NCI-H1694 (cell line): Measurements from ENCODE around the gene GMPS.
A peak's percentile ranks its signal among the peaks of the same experiment; 100 is the strongest.
"Not testable (repeated sequence)": the region's sequence is repeated elsewhere in the genome, so short reads cannot be mapped to it uniquely, and the experiment has no call there.

Experiments used
- DNase-seq: peaks from one replicate; lab custom pipeline; 2025; lab: John Stamatoyannopoulos, UW

Gene GMPS

DNA sequence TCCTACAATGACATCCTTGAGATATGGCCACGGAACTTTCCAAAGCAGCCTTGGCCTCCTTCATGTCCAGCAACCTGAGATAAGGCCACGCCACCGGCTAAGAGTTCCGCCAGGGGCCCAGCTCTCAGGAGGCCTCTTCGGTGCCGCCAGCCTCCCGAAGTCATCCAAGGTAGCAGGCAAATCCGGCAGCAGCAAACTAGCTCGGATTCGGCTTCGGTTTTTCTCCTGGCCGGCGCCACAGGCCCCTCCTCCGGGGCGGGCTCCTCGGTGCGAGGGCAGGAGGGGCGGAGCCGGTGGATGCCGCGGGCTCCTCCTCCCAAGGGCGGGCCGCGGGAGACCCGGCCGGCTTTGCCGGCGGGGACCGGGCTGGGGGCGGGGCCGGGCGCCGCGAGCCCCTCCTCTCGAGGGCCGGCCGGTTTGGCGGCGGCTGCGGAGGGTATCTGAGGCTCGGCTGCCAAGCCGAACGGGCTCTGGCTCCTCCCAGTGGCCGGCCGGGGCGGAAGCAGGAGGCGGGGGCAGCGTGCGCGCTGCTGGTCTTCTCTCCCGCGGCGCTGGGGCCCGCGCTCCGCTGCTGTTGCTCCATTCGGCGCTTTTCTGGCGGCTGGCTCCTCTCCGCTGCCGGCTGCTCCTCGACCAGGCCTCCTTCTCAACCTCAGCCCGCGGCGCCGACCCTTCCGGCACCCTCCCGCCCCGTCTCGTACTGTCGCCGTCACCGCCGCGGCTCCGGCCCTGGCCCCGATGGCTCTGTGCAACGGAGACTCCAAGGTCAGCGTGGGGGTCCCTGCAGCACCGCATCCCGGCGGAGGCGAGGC lies at the start of gene GMPS:
TSS of gene GMPS (plus strand) at position 518 of the 812 bp plus-strand sequence. CDS start at position 739, 221 bp downstream.
- DNase-seq: peak; percentile 80

DNA sequence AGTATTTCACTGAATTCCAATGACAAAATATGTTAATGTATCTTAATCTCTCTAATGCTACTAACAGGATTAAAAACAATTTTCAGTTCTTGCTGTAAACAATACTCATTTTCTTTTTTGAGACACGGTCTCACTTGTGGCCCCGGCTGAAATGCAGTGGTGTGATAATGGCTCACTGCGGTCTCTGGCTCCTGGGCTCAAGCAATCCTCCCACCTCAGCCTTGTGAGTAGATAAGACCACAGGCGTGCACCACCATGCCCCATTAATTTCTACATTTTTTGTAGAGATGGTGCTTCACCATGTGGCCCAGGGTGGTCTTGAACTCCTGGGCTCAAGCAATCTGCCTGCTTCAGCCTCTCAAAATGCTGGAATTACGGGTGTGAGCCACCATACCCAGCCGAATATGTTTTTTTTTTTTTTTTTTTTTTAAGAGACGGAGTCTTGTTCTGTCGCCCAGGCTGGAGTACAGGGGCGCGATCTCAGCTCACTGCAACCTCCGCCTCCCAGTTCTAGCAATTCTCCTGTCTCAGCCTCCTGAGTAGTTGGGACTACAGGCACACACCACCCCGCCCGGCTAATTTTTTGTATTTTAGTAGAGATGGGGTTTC lies 41.9 kb upstream of the GMPS start:
- DNase-seq: not testable (repeated sequence)

DNA sequence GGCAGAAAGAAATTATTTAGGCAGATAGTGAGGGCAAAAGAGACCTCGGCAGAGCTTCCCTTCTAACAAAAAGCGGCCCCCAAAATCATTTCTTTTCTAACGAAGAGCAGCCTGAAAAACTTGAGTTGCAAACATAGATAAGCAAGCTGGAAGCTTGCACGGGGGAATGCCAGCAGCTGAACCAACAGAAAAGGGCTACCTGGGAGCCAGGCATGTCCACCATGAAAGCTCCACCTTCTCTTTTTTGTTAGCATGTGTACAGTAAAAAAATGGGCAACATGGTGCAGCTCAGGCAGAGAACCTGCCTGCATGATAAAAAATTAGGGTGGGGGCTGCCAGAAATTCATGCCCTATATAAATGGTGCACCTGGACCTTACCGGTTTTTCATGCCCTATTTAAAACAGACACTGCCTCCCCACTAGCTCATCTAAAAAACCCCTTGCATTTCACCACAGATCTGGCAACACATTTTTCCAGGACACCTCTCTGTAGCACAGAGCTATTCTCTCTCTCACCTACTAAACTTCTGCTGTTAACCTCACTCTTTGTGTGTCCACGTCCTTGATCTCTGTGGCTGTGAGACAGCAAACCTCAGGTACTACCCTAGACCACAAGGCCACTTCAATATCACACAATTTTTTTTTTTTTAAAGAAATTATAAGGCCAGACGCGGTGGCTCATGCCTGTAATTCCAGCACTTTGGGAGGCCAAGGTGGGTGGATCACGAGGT lies 34.9 kb upstream of the GMPS start:
- DNase-seq: no peak

DNA sequence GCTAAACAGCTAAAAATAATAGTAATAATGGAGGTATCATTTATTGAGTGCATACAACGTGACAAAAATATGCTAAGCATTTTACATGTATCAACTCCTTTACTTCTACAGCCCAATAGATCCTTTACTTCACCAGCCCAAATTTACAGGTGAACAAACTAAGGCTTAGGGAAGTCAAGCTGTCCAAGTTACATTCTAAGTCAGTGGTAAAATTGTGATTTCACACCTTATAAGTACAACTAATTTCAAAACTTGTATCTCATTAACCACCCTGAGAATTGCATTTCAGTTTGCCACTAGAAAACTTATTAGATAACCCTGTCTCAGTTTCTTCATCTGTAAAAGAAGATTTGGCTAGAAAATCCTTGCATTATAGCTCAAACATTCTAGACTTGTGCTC lies 26.9 kb upstream of the GMPS start:
- DNase-seq: no peak

DNA sequence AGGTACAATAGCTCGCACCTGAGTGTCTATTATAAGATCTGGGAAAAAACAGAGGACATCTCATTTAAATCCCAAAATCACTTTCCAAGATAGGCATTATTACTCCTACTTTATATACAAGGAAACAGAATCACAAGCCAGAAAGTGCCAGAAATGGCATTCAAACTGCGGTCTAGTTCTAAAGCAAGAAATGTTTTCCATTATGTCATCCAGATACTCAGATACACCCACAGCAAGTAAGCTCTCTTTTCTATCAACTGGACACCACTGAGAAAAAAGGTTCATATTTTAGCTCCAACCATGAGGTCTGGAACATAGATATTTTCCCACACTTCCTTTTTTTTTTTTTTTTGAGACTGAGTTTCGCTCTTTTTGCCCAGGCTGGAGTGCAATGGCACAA lies 24.3 kb upstream of the GMPS start:
- no peak for DNase-seq

DNA sequence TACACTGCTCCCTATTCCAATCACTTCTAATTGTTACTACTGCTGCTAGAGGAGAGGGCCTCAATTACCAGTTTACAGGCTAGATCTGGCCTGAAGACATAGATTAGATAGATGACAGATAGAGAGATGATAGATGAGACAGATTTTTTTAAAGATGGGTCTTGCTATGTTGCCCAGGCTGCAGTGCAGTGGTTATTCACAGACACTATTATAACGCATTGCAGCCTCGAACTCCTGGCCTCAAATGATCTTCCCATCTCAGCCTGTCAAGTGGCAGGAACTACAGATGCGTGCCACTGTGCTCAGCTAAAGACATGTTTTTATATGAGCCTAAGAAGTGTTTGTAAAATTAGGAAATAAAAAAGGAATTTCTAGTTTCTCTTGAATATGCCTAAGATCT lies 22.5 kb upstream of the GMPS start:
- no peak for DNase-seq

DNA sequence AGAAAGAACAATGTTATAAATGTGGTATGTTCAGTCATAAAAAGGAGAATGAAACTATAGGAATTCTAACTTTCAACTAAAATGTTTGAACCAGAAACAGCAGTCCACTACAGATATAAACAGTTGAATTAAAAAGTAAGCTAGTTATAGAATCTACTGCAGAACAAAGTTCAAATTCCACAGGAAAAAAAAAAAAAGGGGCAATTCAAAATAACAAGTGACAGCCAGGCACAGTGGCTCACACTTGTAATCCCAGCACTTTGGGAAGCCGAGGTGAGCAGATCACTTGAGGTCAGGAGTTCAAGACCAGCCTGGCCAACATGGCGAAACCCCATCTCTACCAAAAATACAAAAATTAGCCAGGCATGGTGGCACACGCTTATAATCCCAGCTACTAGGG lies 21.0 kb upstream of the GMPS start:
- not testable (repeated sequence) for DNase-seq

DNA sequence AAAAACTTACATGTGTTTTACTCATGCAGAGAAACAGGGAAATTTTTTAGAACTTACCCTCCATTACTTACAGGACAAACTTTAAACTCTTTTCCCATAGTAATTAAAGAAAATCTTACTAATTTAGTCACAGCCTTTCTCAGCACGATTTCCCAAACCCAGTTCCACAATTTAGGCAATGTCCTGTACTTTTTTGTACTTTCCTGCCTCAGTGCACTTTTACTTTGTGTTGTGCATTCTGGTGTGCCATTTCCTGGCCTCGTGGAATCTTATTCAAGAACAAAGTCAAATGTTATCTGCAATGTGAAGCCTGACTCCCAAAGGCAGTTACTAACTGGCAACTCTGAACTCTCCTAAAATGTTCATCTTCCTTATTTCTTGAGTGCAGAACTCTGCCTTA lies 18.1 kb upstream of the GMPS start:
- no peak for DNase-seq

DNA sequence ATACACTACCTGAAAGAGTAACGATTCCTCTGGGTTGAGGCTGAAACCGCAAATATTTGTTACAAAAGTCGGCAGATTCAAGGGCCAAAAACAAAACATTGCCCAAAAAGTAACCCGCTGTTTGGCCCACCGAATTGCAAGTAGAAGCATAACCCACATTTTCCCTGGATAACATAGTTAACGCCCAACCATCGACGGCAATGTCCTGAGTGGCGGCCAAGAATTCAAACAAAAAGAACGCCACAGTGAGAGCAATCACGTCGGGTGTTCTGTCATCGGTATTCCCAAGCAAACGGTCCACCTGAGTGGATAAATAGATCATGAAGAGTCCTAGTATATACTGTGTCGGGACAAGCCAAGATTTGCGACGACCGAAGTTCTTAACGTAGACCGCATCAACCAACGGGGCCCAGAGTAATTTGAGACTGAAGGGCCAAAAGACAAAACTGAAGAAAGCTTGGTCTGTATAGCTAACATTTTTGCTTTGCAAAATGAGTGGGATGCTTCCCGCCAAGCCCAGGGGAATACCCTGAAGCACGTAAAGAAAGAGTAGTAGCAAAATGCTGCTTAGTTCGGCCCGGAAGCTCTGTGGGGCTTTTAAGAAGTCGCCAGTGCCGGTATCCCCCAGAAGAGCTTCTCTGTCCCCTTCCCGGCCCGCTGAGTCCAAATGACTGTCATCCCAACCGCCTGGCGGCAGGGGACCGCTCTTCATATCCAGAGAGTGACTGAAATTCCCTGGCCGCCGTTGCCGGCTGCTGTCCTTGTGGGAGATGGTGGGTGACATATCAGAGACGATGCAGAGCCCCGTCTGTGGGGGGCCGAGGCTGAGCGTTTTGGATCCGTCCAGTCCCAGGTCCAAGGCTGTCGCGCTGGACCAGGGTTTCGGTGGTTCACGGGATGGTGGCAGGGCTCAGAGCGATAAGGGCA lies 17.0 kb upstream of the GMPS start:
- peak; percentile 2 for DNase-seq

DNA sequence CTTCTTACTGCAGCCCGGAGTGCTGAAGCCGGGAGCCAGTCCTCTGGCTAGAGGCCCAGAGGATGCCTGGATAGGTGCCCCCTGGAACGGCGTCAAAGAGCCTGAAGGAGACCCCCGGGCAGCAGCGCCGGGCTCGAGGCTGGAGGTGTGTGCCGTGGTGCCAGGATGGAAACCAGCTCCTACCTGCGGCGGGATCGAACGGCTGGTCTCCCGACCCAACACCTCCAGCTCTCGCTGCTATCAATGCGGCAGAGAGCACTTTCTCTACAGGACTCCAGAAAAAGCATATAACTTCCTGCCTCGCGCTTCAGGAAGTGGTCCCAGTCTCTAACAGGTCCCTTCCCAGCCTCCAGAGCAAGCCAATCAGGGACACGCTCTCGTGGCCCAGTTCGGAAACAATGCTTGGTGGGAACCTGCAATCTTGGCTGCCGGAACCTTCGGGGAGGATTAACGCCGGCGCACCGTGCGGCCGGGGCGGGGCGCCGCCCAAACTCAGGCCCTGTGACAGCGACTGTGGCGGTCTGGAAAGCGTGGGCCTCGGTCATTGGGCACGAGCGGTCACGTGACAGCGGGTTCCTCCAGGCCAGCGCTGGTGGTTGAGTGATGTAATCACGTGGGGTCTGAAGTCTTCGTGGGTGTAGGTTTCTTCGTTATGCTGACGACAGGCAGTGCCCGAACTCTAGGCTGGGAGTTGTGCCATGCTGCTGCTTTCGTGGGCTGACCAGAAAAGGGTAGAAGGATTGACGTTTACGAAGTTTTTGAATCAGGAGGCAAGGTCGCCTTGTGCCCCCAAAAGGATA lies 16.1 kb upstream of the GMPS start, which contains the start of gene SLC33A1:
TSS of gene SLC33A1 (minus strand) at position 287 of the 800 bp plus-strand sequence. CDS start 430 bp downstream, outside the sequence.
- DNase-seq: peak; percentile 98

DNA sequence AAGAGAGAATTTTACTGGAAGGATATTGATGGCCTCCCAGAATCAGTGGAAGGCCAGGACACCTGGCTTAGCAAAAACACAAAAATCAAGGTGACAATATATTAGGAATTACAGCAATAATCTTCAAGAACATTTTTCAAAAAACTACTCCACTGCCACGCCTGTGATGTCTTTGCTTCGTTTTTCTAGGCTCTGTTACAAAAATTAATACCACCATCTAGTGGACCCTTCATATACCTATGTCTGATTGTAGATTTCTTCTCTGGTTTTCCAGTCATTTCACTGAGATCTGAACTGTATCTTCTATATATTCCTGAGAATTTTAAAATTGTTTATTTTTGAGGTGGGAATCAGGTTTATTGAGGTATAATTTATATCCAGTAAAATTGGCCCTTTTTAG lies 10.6 kb upstream of the GMPS start:
- DNase-seq: peak; percentile 6

DNA sequence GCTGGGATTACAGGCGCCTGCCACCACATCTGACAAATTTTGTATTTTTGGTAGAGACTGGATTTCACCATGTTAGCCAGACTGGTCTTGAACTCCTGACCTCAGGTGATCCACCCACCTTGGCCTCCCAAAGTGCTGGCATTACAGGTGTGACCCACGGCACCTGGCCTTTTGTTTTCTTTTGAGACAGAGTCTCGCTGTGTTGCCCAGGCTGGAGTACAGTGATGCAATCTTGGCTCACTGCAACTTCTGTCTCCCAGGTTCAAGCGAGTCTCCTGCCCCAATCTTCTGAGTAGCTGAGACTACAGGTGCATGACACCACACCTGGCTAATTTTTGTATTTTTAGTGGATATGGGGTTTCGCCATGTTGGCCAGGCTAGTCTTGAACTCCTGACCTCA lies 10.0 kb upstream of the GMPS start:
- DNase-seq: not testable (repeated sequence)

DNA sequence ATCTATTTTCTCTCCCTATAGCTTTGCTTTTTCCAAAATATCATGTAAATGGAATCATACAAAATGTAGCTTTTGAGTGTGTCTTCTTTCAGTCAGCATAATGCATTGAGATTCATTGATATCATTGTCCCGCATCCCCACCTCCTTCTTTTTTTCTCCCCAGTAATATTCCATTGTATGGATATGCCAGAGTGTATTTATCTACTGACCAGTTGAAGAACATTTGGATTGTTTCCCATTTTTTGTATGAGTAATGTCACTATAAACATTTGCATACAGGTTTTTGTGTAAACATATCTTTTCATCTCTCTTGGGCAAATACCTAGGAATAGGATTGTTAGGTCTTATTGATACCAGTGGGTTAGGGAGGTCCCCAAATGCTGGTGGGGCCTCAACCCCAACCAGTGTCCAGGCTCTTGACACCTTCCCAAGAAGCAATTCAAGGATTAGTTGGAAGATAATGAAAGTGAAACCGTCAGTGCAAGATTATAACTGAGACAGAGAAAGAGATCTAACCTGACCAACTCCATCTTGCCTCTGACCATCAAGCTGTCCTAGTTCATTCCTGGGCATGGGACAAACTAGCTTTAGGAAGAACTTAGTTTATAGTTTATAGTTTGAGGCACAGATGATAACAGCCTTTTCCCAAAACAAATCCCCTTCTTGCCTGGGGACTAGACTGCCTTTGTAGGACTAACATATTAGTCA lies 8.8 kb upstream of the GMPS start:
- DNase-seq: no peak

DNA sequence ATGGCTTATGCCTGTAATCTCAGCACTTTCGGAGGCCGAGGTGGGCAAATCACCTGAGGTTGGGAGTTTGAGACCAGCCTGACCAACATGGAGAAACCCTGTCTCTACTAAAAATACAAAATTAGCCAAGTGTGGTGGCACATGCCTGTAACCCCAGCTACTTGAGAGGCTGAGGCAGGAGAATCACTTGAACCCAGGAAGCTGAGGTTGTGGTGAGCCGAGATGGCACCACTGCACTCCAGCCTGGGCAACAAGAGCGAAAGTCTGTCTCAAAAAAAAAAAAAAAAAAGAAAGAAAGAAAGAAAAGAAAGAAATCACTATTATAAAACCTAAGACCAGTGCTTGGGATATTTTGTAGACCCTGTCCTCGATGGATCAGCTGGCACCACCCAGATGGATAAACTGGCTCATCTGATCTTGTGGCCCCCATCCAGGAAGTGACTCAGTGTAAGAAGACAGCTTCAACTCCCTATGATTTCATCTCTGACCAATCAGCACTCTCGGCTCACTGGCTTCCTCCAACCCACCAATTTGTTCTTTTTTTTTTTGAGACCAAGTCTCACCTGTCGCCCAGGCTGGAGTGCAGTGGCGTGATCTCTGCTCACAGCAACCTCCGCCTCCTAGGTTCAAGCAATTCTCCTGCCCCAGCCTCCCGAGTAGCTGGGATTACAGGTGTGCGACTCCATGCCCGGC lies 8.0 kb upstream of the GMPS start:
- not testable (repeated sequence) for DNase-seq

DNA sequence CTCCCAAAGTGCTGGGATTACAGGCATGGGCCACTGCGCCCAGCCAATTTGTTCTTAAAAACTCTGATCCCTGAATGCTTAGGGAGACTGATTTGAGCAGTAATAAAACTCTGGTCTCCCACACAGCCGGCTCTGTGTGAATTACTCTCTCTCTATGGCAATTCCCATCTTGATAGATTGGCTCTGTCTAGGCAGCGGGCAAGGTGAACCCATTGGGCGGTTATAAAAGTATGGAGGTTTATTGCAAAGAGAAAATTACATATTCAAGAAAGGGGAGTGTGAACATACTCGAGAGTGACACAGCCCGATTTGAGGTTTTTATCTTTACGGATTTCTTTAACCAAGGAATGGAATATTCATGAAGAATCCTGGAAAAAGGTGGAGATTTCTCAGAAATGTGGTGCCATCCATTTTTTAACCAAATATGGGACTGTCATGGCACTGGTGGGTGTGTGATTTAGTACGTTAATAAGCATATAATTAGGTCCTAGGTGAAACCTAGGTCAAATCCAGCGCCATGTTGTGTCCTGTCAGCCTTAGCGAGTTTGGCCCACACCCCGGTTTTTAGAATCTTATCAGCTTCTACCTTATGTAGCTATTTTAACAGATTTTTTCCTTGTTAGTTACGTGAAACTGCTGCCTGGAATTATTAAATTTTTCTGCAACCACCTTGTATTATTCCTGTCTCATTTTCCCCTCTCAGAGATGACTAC lies 7.2 kb upstream of the GMPS start:
- DNase-seq: no peak

DNA sequence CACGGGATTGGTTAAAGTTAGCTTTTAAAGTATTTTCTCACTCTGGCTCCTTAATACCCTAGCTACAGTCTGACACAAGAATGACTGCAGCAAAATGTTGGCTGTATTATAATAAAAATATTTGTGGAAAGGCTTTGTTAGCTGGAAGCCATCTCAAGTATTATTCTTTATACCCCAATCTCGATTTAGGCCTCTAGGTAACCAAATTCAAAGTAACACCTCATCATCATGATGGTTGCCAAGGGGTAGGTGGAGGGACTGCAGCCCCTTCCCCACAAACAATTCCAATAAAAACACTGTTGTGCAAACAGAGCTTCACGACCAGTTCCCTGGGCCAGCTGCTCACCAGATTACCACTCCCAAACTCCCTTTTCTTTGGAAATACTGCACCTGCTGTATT lies 759 bp upstream of the GMPS start:
- no peak for DNase-seq

DNA sequence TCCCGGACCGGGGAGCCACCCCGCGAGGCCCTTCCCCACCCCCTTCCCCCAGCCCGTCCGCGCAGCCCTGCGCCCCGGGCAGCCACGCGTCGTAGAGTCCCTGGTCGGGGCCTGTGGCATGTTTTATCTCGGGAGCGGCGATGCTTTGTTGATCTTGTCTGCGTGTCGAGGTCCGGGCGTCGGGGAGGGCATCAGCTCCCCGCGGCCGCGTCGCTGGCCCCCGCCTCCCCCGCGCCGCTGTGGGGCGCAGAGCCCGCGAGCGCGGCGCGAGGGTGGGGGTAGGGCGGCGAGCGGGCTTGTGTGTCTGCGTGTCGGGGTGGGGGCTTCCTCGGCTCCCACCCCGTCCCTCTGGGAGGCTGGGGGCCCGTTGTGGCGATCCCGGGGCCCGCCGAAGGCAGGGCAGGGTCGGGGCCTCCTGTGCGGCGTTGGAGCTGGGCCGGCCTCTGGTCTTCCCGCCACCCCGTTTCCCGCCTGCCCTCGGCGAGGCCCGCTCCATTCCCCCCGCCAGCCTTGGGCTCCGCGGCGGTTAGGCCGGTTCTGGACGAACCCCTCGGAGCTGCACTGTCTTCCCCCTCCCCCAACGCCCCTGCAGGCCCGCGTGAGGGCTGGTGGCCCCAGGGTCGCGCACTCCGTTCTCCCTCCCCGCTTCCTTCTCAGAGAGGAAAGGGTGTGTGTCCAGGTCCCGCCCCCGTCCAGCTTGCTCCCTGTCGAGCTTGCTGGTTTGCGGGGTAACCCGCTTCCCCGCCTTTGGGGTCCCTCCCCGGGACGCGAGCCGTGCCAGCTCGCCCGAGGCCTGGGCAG lies 695 bp downstream of the GMPS start:
- no peak for DNase-seq

DNA sequence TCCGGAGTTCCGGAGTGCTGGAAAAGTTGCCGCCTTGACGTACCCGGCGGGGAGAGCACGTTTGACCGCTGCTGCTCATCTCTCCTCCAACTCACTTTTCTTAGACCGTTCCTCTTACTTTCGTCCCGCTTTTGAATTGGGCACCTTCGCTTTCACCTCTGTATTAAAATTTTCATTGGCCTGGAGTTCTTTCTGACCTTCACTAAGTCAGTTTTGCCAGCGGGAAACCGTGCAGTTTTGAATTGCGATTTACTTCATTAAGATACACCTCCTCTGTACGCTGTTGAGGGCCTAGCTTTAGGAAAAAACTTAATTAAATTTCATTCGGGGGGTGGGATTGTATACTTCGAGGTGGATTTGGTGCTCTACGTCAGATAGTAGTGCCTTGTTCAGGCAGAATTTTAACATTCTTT lies 1.3 kb downstream of the GMPS start:
- DNase-seq: no peak
